HG03378 (cell line): ENCODE results near the gene DMXL1.
A peak's percentile ranks its signal among the peaks of the same experiment; 100 is the strongest.

Experiments used
- ATAC-seq: cut with Tn5 transposase; IDR thresholded peaks from one replicate; pipeline ENCODE4 v1.9.1; 2021; ENCODE audit warnings: mild to moderate bottlenecking, moderate library complexity; ENCODE audit not compliant: unreplicated experiment

The DMXL1 gene, protein sequence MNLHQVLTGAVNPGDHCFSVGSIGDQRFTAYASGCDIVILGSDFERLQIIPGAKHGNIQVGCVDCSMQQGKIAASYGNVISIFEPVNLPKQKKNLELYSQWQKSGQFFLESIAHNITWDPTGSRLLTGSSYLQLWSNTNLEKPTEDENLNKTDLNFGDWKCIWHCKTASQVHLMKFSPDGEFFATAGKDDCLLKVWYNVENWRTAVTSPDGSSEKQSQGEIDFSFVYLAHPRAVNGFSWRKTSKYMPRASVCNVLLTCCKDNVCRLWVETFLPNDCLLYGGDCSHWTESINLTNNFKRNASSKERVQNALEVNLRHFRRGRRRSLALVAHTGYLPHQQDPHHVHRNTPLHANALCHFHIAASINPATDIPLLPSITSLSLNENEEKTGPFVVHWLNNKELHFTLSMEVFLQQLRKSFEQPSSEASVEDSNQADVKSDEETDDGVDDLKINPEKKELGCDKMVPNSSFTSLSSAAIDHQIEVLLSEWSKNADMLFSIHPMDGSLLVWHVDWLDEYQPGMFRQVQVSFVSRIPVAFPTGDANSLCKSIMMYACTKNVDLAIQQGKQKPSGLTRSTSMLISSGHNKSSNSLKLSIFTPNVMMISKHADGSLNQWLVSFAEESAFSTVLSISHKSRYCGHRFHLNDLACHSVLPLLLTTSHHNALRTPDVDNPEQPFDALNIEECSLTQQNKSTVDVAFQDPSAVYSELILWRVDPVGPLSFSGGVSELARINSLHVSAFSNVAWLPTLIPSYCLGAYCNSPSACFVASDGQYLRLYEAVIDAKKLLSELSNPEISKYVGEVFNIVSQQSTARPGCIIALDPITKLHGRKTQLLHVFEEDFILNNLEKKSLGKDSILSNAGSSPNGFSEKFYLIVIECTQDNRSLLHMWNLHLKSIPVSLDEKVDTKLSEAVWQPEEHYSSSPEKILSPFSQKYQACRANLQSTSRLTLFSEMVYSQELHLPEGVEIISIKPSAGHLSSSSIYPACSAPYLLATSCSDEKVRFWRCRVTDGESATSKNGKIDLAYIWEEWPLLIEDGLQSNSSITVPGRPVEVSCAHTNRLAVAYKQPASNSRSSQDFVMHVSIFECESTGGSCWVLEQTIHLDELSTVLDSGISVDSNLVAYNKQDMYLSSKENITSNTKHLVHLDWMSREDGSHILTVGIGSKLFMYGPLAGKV (N-terminal part only)

DNA sequence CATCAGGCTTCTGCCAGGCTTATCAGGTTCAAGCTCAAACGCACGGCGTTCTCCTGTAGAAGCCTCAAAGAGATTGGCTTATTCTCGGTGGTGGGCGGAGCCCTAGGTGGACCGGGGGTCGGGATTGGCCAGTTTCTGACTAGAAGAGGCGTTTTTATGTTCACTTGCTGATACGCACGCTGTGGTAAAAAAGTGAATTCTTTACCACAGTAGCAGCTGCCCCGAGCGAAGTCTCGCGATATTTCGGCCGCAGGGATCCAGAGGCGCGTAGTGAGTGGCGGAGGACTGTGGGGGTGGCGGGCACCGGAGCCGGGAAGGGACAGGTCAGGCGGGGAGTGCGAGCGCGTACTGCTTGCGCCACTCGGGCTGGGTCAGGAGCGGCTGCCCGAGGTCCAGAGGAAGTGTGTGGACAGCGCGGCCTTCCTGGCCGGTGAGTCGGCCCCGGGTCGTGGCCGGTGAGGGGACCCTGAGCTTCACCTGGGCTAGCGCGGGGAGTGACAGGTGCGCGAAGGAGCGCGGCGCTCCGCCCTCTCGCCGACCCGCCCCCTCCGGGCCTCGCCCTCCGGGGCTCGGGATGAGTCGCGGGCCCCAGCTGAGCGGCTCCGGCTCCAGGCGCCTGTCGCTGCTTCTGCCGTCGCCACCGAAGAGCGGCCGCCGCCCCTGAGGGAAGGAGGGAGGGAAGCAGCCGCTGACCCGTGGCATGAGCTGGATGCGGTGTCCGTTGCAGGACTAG lies at the start of gene DMXL1:
DMXL1 (plus strand) TSS at position 260 of the 733 bp plus-strand sequence. CDS start 483 bp downstream, outside the sequence.
- ATAC-seq = peak; percentile 81

DNA sequence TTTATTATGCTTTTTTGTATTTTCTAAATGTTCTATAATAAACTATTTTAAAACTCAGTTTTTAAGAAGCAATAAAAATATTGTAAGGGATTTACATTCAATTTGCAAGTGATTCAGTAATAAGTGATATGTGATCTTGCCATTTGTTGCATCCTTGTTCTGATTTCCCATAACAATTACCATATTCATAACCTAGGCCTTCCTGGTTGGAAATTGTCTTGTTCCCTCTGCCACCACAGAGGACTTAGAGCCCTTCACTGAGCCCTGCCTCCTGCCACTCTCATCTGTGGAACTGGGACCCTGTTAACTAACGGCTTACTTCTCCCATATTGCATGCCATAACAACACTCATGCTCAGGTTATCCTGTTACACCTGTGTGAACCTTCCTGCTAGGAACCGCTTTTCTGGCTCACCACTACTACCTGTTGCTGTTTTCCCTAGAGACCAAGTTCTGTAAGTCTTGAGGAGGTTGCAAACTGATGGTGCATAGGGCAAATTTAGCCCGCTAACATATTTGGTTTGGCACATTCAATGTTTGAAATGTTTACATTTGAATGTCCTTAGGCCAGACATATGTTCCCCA lies 49.6 kb upstream of the DMXL1 start:
- no peak for ATAC-seq

DNA sequence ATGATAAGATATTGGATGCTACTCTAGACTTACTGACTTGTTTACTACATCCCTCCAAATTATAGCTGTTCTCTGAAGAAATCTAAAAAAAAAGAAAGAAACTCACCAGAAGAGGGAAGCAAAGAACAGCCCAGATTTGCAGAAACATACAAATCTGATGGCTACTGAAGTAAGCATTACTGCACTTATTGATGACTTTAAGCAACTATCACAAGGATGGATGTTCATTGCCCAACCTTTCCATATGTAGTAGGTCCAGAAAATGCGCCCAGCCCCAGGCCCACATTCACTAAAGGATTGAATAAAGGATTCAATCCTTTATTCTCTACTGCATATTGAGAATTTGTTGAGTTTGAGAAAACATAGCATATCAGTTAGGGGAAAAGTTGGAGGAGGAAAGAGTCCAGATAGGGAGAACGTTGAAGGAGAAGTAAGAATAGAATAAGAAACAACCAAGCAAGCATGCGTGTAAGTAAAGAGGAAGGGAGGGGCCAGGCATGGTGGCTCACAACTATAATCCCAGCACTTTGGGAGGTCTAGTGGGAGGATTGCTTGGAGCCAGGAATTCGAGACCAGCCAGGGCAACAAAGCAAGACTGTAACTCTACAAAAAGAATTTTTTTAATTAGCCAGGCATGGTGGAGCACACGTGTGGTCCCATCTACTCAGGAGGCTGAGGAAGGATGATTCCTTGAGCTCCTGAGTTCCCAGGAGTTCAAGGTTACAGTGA lies 48.7 kb upstream of the DMXL1 start:
- peak; percentile 71 for ATAC-seq

DNA sequence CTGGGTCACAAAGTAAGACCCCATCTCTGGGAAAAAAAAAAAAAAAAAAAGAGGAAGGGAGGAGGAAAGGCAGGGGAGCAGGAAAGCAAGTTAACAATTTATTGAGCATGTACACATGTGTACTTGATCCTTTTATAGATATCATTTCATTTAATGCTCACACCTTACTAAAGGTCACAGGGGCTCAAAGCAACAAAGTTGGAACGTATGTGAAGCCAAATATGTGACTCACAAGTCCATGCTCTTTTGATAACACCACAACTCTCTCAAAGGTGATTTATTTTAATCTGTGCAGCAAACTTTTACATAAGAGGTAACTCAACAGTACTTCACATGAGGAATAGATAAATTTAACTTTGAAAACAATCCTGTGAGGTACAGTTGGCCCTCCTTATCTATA lies 48.1 kb upstream of the DMXL1 start:
- ATAC-seq = no peak

DNA sequence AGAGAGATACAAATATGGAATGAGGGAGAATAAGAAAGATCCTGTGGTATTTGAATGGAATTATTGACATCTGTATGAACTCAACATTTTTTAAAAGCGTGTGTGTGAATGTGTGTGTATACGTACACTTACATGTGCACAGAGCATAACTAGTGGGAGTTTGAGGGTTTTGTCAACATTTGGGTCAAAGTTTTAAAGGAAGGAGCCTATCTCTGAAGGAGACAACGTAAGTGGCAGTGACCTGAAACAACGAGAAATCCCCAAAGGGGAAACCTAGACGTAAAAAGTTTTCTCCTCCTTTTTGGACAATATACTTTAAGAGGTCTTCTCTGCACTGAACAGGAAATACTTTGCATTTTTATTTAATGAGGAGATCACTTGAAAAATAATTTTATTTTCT lies 42.3 kb upstream of the DMXL1 start:
- ATAC-seq = no peak

DNA sequence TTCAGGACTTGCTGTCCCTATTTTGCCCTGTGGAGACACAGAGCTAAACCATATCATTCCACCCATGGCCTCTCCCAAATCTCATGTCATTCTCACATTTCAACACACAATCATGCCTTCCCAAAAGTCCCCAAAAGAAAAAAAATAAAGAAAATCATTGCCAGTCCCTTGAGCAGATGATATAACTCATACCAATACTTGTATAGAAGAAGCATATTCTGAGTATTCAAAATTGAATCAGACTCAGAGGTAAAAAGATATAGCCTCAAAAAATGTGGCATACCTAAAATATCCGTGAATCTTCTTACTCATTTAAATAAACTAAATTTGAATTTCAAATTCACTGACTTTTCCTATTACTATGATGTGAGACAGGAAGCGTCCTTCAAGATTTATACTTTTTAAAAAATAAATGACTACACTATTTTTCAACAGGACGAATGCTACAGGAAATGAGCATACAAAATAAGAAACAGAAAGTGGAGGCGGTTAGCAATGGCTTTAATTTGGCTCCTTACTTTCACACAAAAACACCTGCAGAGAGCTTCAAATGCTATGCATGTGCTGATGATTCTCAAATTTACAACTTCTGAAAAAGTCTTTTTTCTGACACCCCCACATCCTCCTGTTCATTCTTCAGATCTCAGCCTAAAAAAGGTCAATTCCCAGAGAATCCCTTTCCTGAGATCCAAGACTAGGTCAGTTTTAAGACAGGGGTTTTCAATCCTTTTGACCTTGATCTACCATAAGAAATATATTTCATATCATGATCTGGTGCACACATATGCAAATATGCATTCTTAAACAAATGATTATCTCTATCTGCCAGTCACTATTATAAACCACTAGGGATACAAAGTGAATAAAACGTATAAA lies 39.6 kb upstream of the DMXL1 start:
- ATAC-seq = peak; percentile 61

DNA sequence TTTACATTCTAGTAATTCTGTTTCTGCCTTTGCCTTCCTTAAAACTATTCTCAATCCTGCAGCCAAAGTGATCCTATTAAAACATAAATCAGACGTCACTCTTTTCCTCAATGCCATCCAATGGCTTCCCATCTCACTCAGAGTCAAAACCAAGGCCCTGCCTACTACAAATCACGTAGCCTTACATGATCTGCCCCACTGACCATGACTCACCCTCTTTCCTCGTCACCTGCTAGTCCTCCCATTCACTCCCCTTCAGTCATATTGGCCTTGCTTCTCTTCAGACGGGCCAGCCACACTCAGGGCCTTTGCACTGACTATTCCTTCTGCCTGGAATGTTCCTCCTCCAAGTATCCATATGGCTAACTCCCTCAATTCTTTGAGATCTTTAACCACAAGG lies 39.0 kb upstream of the DMXL1 start:
- ATAC-seq = peak; percentile 39

DNA sequence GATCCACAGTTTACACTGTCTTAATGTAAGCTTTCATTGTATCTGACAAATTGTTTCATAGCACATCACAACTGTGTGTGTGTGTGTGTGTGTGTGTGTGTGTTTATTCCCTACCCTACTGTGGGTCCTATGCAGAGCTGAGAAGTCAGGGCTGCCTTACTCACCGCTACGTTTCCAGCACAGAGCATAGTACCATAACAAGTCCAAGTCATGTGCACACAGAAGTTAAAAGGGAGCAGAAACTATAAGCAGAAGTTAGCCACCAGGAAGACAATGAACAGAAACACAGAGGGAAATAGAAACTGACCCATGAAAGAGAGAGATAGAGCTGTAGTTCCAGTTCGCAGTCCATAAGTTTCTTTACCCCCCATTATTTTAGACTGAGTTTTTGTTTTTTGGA lies 38.2 kb upstream of the DMXL1 start:
- ATAC-seq = no peak

DNA sequence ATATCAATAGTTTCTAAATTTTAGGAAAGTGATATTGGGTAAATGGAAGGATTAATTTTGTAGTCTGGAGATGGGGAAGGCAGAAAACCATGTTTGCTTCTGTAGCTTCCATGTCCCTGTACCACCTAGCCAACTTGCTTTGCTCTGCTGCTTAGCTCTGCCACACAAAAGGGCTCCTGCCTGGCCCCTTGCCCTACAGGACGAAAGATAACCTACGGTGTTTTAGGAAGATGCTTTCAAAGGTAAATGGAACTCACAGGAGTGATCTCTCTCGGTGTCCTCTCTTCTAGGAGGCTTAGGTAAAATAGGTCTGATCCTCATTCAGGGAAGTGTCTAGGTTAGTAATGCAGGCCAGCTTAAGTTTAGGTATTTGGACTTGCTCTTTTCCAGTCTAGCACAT lies 37.8 kb upstream of the DMXL1 start:
- ATAC-seq = no peak

DNA sequence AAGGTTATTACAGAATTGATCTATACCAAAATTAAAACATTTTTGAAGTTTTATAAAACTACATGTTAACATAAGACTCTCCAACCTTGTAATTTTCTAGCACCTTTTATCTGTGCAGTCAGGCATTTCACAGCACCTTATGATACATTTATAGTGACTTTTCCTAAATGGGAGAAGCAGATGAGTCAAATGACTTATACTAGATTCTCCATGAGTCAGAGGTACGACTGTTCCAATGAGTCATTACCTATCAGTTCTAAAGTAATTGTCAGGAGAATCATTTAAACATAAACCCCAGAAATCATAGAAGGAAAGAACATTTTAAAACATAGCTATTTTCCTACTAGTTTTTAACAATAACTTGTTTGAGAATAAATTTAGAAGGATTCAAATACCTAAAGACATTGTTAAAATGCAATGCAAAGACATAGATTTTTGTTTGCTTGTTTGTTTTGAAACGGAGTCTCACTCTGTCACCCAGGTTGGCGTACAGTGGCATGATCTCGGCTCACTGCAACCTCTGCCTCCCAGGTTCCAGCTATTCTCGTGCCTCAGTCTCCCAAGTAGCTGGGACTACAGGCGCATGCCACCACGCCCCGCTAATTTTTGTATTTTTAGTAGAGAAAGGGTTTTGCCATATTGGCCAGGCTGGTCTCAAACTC lies 34.7 kb upstream of the DMXL1 start:
- ATAC-seq = no peak

DNA sequence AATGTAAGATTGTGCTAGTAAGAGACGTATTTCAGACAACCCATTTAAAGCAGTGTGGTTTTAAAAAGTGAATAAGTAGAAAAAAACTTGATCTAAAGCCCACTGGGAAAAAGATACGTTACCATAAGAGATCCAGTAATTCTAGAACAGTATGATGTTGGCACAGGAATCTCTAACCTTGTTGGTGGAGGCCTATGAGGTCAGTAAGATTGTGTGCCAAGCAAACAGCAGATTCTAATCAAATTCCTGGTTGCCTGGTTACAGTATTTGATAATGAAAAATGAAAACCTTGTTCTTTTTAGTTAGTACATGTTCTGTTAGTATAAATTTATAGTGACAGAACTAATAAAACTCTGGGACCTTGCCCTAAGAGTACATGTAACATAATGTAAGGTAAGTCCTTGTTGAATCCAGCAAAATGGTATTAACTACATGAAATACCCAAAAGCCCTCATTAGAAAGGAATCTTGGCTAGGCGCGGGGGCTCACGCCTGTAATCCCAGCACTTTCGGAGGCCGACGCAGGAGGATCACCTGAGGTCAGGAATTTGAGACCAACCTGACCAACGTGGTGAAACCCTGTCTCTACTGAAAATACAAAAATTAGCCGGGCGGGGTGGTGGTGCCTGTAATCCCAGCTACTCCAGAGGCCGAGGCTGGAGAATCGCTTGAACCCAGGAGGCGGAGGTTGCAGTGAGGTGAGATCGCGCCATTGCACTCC lies 33.2 kb upstream of the DMXL1 start:
- ATAC-seq = no peak

DNA sequence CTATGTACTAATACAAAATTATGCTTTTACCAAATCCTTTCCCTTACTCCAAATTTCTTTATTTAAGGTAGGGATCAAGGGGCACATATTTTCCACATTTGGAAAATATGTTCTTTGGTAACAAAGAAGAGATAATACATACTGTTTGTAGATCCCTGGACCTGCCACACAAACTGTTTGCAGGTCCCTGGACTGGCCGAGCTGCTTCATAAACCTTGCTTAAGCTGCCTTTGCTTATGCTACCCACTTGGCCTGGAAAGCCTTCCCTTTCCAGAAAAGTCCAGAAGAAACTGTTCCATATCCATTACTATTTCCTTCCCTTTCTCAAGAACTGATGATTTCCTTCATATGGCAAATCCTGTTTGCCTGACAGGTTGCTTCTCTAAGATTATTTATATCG lies 22.6 kb upstream of the DMXL1 start:
- ATAC-seq = no peak

DNA sequence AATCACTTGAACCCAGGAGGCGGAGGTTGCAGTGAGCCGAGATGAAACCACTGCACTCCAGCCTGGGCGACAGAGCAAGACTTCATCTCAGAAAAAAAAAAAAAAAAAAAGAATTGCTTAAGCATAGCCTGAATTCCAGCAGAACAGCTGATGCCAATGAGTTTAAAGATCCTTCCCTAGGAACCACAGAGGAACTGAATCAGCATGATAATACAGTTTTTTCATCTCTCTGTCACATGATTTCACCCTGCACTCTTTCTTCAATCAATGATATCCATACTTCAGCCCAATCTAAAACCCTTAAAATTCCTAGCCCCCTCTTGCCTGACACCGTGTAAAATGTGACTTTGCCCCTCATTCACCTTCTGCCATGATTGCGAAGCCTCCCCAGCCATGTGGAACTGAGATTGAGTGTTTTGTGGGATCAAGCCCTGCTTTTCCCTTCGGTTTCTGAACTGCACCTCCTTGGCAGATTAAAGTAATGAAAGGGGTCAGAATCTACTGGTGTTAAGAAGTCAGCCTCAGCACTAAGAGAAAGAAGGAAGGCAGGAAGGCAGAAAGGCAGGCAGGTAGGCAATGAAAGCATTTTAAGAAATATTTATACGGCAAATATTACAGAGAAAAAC lies 20.9 kb upstream of the DMXL1 start:
- no peak for ATAC-seq

DNA sequence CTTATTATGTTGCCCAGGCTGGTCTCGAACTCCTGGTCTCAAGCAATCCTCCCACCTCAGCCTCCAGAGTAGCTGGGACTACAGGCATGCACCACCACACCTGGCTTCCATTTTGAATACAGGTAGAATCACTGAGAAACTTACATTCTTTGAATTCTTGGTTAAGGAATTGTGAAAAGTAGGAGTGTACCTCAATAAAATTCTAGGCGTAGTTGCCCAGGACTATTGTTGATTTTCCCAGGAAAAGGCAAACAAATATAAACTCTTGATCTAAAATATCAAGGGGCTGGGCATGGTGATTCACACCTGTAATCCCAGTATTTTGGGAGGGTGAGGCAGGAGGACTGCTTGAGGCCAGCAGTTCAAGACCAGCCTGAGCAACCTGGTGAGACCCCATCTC lies 16.8 kb upstream of the DMXL1 start:
- ATAC-seq = no peak

DNA sequence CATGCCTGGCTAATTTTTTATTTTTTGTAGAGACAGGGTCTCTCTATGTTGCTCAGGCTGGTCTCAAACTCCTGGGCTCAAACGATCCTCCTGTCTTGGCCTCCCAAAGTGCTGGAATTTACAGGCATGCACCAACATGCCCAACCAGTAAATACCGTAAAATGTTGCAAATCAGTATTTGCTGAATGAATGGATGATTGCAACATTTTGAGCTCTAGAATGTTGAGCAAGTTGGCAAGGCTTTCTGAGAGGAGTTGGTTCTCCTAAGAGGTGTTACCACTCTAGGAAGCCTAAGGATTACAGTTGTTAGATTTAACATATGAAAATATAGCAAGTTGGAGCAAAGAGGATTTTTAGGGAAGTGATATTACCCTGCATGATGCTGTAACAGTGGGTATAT lies 15.6 kb upstream of the DMXL1 start:
- no peak for ATAC-seq

DNA sequence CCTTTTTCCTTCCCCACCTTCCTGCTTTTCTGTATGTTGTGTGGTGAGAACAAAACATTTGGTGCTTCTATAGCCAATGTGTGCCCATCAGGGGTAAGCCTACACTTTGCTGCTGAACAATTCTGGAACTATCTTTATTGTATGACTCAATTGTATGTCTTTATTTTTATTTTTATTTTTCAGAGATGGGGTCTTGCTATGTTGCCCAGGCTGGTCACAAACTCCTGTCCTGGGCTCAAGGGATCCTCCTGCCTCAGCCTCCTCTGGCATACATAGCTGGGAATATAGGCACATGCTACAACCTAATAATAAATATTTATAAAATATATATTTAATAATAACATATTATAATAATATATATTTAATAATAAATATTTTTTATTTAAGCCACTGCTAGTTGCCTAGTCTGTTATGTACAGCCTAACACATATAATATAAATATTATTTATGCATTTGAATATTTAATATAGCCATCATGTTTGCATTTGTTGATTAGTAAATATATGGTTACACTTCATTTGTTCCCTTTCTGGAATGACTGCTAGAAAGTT lies 11.8 kb upstream of the DMXL1 start:
- no peak for ATAC-seq

DNA sequence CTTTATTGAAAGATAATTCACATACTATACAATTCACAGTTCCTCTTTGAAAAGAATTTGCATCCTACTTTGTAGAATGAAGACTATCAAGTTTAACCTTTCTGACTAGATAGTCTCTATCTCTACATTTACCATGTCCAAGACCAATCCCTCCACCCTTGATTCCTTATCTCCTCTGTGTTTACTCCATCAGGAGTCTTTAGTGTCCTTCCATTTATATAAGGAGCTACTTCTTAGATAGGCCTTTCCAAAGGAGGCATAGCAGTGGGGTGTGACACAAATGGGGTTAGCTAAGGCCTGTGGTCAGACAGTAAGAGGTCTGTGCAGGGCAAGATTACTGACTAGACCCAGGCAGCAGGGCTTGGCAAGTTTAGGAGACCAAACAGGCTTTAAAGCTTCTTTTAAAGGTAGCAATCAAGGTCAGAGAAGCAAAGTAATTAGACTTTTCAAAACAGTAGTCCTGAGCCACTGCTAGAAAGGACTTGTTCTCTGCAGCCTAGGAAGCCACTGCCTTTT lies 11.1 kb upstream of the DMXL1 start:
- ATAC-seq = no peak
